K562 (cell line): Measurements from ENCODE around the gene MLC1. TPM values are rescaled to one million over a fixed set of nuclear protein-coding genes. Genes with fewer than 3 reads are reported as not detected.

Experiments
- MIER1 ChIP-seq: fragments of 450-650 bp; IDR thresholded peaks from 2 replicates; pipeline ENCODE4 v1.6.1; 2016; ENCODE audit warnings: antibody characterized with exemption, mild to moderate bottlenecking, low read depth
- ZNF830 ChIP-seq: fragments of 250-450 bp; sonication (Bioruptor Pico); IDR thresholded peaks from 2 replicates; pipeline ENCODE4 v1.5.0; 2021; ENCODE audit warnings: mild to moderate bottlenecking
- polyA plus RNA-seq, 8 experiments: library from polyadenylated mRNA; depleted of rRNA in 4 of 8; stranded (reverse) in 5 of 8; unstranded in 3 of 8; fragments of >200 nt; fragmentation: Nextera tagmentation in 2 of 8; fragmentation: Illumina TruSeq in 1 of 8; extraction: Ambion mirVana in 2 of 8; extraction: Trizol in 1 of 8; gene quantifications; 2 replicates each; pipeline versions ENCODE4 v1.2.1 to v1.2.3, GENCODE V29; 2011 to 2014; ENCODE audit warnings: inconsistent platforms in 1 of 8, missing spikeins in 1 of 8
- total RNA-seq, 7 experiments: library from RNA; depleted of rRNA in 6 of 7; stranded (reverse); fragments of >200 nt in 6 of 7; fragmentation: Illumina TruSeq in 2 of 7; extraction: Trizol in 2 of 7; gene quantifications; 2 replicates each; pipeline versions ENCODE4 v1.2.1 to v1.2.3, GENCODE V29; 2011 to 2021; ENCODE audit warnings: low replicate concordance in 1 of 7
- TF ChIP-seq, protein P1 (sequence below): sonication (generic); formaldehyde crosslinking; IDR thresholded peaks from 2 replicates; pipeline ENCODE4 v1.8.0; 2023; ENCODE audit warnings: missing genetic modification reagents, mild to moderate bottlenecking, borderline replicate concordance

Gene MLC1
- total and polyA plus RNA-seq, 9 of the 15 experiments (the other 6 are each of a cell fraction or from before 2014, with no cell fraction given): 0.06 to 0.98 (median 0.39) TPM

DNA sequence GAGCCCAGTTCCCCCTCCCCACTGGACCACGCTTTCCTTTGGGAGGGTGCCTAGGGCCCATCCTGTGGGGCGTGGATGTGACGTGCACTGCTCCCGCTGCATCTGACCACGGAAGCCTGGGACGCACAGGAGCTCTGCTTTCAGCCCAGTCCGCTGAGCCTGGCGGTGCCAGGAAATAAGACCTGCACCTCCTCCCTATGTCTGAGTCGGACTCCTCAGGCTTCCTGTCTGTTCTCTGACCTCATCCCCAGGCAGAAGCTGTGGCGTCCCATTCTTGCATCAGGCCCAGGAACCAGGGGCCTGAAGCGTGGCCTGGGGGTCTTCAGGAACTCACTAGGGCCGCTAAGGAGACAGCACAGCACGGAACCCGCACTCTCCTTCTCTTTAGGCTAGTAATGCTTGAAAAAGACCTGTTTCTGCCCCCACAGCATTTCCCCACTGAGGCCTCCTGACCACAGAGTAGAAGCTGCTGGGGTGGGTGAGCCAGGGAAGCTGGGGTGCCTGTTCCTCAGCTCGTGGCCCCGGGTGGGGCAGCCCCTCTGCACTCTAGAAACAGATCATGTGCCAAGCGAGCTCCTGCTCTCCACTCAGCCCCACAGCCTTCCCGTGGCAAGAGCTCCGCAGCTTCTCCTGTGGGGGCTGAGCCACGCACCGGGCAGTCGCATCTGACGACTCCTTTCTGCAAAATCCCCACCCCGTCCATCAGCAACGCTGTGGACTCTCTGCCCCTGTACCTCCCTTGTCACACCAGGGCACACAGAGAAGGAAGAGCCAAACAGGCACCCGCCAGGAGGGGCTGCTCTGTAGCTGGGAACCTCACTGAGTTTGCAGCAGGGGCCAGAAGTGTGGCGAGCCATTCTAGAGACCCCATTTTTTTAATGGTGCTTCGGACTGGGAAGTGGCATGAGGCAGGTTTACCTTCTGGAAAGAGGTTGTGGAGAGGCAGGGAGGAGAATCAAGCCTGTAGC, 27.2 kb upstream of the MLC1 start (continued):
- TF ChIP-seq, protein P1, sequence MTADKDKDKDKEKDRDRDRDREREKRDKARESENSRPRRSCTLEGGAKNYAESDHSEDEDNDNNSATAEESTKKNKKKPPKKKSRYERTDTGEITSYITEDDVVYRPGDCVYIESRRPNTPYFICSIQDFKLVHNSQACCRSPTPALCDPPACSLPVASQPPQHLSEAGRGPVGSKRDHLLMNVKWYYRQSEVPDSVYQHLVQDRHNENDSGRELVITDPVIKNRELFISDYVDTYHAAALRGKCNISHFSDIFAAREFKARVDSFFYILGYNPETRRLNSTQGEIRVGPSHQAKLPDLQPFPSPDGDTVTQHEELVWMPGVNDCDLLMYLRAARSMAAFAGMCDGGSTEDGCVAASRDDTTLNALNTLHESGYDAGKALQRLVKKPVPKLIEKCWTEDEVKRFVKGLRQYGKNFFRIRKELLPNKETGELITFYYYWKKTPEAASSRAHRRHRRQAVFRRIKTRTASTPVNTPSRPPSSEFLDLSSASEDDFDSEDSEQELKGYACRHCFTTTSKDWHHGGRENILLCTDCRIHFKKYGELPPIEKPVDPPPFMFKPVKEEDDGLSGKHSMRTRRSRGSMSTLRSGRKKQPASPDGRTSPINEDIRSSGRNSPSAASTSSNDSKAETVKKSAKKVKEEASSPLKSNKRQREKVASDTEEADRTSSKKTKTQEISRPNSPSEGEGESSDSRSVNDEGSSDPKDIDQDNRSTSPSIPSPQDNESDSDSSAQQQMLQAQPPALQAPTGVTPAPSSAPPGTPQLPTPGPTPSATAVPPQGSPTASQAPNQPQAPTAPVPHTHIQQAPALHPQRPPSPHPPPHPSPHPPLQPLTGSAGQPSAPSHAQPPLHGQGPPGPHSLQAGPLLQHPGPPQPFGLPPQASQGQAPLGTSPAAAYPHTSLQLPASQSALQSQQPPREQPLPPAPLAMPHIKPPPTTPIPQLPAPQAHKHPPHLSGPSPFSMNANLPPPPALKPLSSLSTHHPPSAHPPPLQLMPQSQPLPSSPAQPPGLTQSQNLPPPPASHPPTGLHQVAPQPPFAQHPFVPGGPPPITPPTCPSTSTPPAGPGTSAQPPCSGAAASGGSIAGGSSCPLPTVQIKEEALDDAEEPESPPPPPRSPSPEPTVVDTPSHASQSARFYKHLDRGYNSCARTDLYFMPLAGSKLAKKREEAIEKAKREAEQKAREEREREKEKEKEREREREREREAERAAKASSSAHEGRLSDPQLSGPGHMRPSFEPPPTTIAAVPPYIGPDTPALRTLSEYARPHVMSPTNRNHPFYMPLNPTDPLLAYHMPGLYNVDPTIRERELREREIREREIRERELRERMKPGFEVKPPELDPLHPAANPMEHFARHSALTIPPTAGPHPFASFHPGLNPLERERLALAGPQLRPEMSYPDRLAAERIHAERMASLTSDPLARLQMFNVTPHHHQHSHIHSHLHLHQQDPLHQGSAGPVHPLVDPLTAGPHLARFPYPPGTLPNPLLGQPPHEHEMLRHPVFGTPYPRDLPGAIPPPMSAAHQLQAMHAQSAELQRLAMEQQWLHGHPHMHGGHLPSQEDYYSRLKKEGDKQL (CRISPR knock-in tag): no peak
- no peak for TF ChIP-seq MIER1
- no peak for TF ChIP-seq ZNF830 (CRISPR knock-in tag)
